Vagina (tissue), 2 donors: ENCODE results near the gene UQCR11.

Experiments used
- POLR2A ChIP-seq, 2 donors: fragments of 450-650 bp; IDR thresholded peaks; one replicate each; pipeline ENCODE4 v1.6.1; 2017; ENCODE audit warnings: antibody characterized with exemption in 2 of 2, mild to moderate bottlenecking in 2 of 2, moderate library complexity in 2 of 2
- POLR2AphosphoS5 ChIP-seq, 2 donors: sonication (generic); formaldehyde crosslinking; IDR thresholded peaks; one replicate each; pipeline ENCODE4 v1.9.0; 2017; ENCODE audit warnings: antibody characterized with exemption in 2 of 2, mild to moderate bottlenecking in 2 of 2, low read depth in 1 of 2; ENCODE audit not compliant: insufficient read depth in 1 of 2
- TF ChIP-seq, protein P1 (sequence below), 3 experiments: fragments of 450-650 bp in 2 of 3; fragments of 200-600 bp in 1 of 3; sonication (generic) in 1 of 3; IDR thresholded peaks; one replicate each; pipeline ENCODE4 v1.5.1; 2017 to 2019; ENCODE audit warnings: antibody characterized with exemption in 3 of 3, mild to moderate bottlenecking in 2 of 3, moderate library complexity in 2 of 3

DNA sequence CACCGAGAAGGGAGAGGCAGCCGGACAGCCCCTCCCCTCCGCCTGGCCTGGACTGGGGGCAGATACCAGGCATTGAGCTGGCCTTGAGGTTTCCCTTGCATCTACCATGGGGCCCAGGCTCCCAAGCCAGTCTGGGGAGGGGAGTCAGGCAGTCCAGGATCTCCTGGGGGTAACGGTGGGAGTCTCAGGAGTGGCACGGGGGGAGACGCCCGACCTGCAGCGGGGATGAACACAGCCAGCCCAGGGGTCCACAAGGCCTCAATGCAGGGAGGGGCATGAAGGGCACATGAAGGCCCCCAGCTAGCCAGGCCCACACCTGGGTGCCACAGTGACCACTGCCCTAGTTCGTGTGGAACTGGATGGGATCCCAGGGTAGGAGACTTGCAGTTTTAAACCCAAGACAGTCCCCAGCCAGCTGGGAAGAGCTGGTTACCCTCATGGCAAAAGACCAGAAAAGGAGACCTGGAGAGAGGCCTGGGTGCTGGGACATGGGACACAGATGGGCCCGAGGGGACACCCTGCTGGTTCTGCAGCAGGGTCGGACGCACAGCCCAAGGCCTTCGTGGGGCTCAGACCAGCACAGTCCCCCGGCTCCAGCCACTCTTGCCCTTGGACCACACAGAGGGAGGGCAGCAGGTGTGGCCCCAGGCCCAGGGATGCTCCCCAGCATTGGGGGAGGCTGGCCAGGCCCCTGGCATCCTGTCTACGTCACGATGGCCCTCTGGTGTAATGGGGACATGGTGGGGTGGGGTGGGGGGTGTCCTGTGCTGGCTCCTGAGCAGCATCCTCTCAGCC, 4.6 kb upstream of the UQCR11 start:
- TF ChIP-seq, protein P1, sequence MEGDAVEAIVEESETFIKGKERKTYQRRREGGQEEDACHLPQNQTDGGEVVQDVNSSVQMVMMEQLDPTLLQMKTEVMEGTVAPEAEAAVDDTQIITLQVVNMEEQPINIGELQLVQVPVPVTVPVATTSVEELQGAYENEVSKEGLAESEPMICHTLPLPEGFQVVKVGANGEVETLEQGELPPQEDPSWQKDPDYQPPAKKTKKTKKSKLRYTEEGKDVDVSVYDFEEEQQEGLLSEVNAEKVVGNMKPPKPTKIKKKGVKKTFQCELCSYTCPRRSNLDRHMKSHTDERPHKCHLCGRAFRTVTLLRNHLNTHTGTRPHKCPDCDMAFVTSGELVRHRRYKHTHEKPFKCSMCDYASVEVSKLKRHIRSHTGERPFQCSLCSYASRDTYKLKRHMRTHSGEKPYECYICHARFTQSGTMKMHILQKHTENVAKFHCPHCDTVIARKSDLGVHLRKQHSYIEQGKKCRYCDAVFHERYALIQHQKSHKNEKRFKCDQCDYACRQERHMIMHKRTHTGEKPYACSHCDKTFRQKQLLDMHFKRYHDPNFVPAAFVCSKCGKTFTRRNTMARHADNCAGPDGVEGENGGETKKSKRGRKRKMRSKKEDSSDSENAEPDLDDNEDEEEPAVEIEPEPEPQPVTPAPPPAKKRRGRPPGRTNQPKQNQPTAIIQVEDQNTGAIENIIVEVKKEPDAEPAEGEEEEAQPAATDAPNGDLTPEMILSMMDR (IDR thresholded peaks at IDR 0.05): no peak
- no peak for TF ChIP-seq POLR2AphosphoS5 (IDR thresholded peaks at IDR 0.05; ENCODE audit: insufficient read depth in 1 of 2, low read depth in 1 of 2)
- no peak for TF ChIP-seq POLR2A (IDR thresholded peaks at IDR 0.05)
